ENCODE results near the gene SMYD5.

SMYD5 gene

DNA sequence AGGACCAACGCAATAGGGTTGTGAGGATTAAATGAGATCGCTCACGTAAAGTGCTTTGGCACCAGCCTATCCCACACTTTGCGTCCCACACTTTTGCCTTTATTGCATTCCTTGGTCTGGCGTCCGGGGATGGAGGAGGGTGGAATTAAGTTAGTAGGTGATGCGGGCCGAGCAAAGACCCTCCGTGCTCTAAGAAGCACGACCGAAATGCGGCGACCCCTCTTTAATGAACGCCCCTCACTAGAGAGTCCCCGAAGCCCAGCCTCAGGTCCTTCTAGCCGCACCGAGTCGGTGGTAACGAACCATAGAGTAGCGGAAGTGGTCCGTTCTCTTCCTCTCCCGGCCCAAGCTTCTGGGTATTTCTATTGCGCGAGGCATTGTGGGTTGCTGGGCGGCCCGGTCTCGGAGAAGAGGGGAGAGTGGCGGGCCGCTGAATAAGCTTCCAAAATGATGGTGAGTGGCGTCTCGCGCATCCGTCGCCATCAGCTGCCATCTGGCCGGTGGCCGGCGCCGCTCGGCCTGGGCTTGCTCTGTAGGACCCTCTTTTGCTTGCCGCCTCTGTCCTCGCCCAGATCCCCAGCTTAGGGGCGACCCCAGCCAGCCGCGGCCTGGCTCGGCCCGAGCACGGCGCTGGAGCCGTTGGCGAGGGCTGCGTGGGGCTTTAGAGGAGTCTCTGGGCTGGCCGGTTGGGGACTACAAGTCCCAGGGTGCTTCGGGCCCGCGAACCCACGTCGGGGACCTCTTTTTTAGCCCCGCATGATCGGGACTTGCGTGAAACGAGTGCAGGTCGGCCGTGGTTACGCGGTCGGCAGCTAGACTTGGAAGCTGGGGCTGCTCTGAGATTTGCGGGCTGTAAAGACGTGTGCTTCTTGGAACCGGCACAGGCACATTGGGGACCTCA lies 20.1 kb downstream of the SMYD5 start, which contains the start of gene CCT7:
TSS of gene CCT7 (plus strand) at position 377 of the 901 bp plus-strand sequence. CDS start at position 448, 71 bp downstream.
- H3K27ac ChIP-seq: peak within 1 kb of the TSS; percentile 95
- TF ChIP-seq ZFX (IDR thresholded peaks at IDR 0.05; ENCODE audit: borderline replicate concordance) (no peak), CTCF (IDR thresholded peaks at IDR 0.05) (no peak)

DNA sequence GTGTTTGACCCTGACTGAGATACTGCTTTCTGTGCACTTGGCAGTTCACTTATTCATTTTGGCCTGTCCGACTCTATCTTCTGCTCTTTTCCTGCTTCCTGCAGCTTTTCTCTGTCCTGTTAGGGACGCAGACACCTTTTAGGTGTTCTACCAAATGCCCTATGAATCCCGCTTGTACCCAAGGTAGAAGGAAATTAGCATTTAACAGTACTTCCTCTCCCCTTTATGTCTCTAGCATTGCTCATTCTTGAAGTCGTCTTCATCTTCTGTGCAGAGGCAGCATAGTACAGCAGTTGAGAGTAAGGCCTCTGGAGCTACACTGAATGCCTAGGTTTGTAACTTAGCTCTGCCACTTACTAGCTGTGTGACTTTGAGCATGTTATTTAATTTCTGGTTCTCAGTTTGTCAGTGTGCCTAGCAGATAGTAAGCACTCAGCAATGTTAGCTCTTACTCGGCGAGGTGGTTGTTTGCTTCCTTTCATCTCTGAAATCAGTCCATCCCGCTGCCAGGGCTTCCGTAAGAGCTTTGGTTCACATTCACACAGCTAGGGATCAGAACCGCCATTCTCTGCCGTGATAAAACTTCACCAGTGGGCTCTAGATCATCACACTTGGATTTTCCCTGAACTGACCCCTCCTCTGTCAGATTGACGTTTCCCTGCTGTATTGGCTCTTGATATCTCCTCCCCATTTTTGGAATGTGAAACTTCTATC lies 21.4 kb downstream of the SMYD5 start:
- H3K27ac ChIP-seq: peak overlapping the region; percentile 95
- TF ChIP-seq CTCF (IDR thresholded peaks at IDR 0.05) (no peak), ZFX (IDR thresholded peaks at IDR 0.05; ENCODE audit: borderline replicate concordance) (no peak)

DNA sequence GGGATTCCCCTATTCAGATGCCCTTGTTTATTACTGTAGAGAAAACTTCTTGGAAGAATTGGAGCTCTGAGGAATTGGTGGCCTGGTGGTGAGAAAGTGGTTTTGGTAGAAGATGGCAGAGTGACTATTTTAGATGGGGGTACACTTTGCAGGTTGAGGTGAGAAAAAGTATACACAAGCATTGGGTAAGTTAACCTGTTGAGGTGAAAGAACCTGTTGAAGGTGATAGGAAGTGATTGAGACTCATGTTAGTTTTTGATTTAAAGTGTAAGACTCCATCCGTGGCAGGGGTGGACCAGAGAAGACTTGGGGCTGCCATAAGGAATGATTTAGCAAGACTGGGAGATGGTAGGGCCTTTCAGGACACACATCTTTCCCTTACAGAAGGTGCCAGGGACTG lies 23.1 kb downstream of the SMYD5 start:
- no peak overlapping the region for H3K27ac ChIP-seq
- TF ChIP-seq CTCF (IDR thresholded peaks at IDR 0.05) (no peak), ZFX (IDR thresholded peaks at IDR 0.05; ENCODE audit: borderline replicate concordance) (no peak)

GRCh38 chr2:73238149-73238548 lies 24.1 kb downstream of the SMYD5 start:
- TF ChIP-seq CTCF (IDR thresholded peaks at IDR 0.05) (no peak), ZFX (IDR thresholded peaks at IDR 0.05; ENCODE audit: borderline replicate concordance) (no peak)
- no peak overlapping the region for H3K27ac ChIP-seq

GRCh38 chr2:73238976-73239375 lies 24.9 kb downstream of the SMYD5 start:
- TF ChIP-seq ZFX (IDR thresholded peaks at IDR 0.05; ENCODE audit: borderline replicate concordance): no peak
- no peak for TF ChIP-seq CTCF (IDR thresholded peaks at IDR 0.05)
- H3K27ac ChIP-seq: no peak overlapping the region

GRCh38 chr2:73239776-73240175 lies 25.7 kb downstream of the SMYD5 start:
- no peak overlapping the region for H3K27ac ChIP-seq
- TF ChIP-seq ZFX (IDR thresholded peaks at IDR 0.05; ENCODE audit: borderline replicate concordance): no peak
- no peak for TF ChIP-seq CTCF (IDR thresholded peaks at IDR 0.05)
